Body of pancreas (tissue), 4 donors: ENCODE data around the gene PTPRD. TPM values are rescaled to one million over a fixed set of nuclear protein-coding genes. Genes with fewer than 3 reads are reported as not detected.
"Not testable (repeated sequence)": the region's sequence is repeated elsewhere in the genome, so short reads cannot be mapped to it uniquely, and the experiment has no call there.

Experiments used
- ATAC-seq: fragments of 150-250 bp; one replicate; pipeline ENCODE4 v1.9.1; 2016
- DNase-seq, 4 donors: peaks; one replicate each; pipeline ENCODE4 v3.0.0-alpha.2; 2019
- H3K27ac ChIP-seq, 4 donors: fragments of 200-600 bp; sonication (generic); 1 replicate in 3 of 4; 2 replicates in 1 of 4; pipeline versions ENCODE4 v1.5.1 to v1.6.1; 2016 to 2019; ENCODE audit warnings: mild to moderate bottlenecking in 1 of 4, mixed read lengths in 1 of 4, moderate library complexity in 1 of 4
- H3K27me3 ChIP-seq, 2 donors: fragments of 200-600 bp; sonication (generic); one replicate each; pipeline ENCODE4 v1.6.0; 2016; ENCODE audit warnings: mild to moderate bottlenecking in 1 of 2
- H3K36me3 ChIP-seq, 2 donors: fragments of 200-600 bp; sonication (generic); replicated peaks in 1 of 2; 2 replicates each; pipeline ENCODE4 v1.5.1; 2016; ENCODE audit warnings: low read depth in 2 of 2; ENCODE audit not compliant: insufficient read depth in 1 of 2
- H3K4me1 ChIP-seq: fragments of 200-600 bp; sonication (generic); one replicate; pipeline ENCODE4 v1.6.0; 2016
- H3K4me3 ChIP-seq, 2 donors: fragments of 200-600 bp; sonication (generic); 1 replicate in 1 of 2; 2 replicates in 1 of 2; pipeline ENCODE4 v1.5.1; 2016 to 2019
- H3K9me3 ChIP-seq, 3 donors: fragments of 200-600 bp; sonication (generic); 1 replicate in 2 of 3; 2 replicates in 1 of 3; pipeline ENCODE4 v1.5.1; 2016
- CTCF ChIP-seq, 7 experiments: fragments of 450-650 bp in 4 of 7; fragments of 200-600 bp in 3 of 7; sonication (generic) in 3 of 7; IDR thresholded peaks; one replicate each; pipeline ENCODE4 v1.5.1; 2016 to 2019; ENCODE audit warnings: antibody characterized with exemption in 7 of 7
- POLR2A ChIP-seq, 3 donors: fragments of 450-650 bp; IDR thresholded peaks; one replicate each; pipeline ENCODE4 v1.6.1; 2016; ENCODE audit warnings: antibody characterized with exemption in 3 of 3, mild to moderate bottlenecking in 2 of 3
- WGBS, 2 donors: methylation state at CpG; one replicate each; pipeline ENCODE4 v1.1.5; 2017; 5-methylcytosine and 5-hydroxymethylcytosine counted together
- intact Hi-C: fragments of 100-400 bp; cut with DNase I; formaldehyde crosslinking; loops from one replicate; pipeline ENCODE4 v1.15.1; 2023
- total RNA-seq, 2 donors: library from RNA; depleted of rRNA; stranded (reverse); fragments of >200 nt; gene quantifications; one replicate each; pipeline ENCODE4 v1.1.0, GENCODE V29; 2016

The PTPRD gene
- total RNA-seq, 2 donors from 2014 or later = 4.3 to 4.9 TPM

- WGBS, 2 donors = 31 to 38% methylated on average over 3 of the region's 3 CpGs
- Histone ChIP-seq H3K27me3 (no peaks in the 10 kb centered on the region), H3K4me3 (no peak overlapping the region), H3K4me1 (no peaks in the 10 kb centered on the region), H3K36me3 (no peaks in the 10 kb centered on the region), H3K9me3 (no peaks in the 10 kb centered on the region), H3K27ac (no peak overlapping the region)
- ATAC-seq = no peak
- no peak for DNase-seq
- TF ChIP-seq POLR2A (IDR thresholded peaks at IDR 0.05) = no peak
- TF ChIP-seq CTCF (IDR thresholded peaks at IDR 0.05) = no peak
- intact Hi-C loops = no loop called here
Observed at GRCh38 chr9:9483175-9483574, 1129.6 kb downstream of the PTPRD start.

GRCh38 chr9:9478741-9479140 lies 1134.1 kb downstream of the PTPRD start:
- no peaks in the 10 kb centered on the region for H3K27me3 ChIP-seq
- no peak for ATAC-seq
- WGBS, 2 donors = 39 to 43% methylated on average over 3 of the region's 3 CpGs

GRCh38 chr9:9469271-9469670 lies 1143.5 kb downstream of the PTPRD start:
- intact Hi-C loops = no loop called here
- no peak overlapping the region for H3K4me3 ChIP-seq
- H3K9me3 ChIP-seq = no peaks in the 10 kb centered on the region
- DNase-seq = no peak
- no peaks in the 10 kb centered on the region for H3K27me3 ChIP-seq
- 54 to 64% methylated on average over 2 of the region's 2 CpGs for WGBS, 2 donors
- no peaks in the 10 kb centered on the region for H3K36me3 ChIP-seq
- no peaks in the 10 kb centered on the region for H3K4me1 ChIP-seq
- ATAC-seq = no peak
- no peak overlapping the region for H3K27ac ChIP-seq
- TF ChIP-seq POLR2A (IDR thresholded peaks at IDR 0.05) (no peak), CTCF (IDR thresholded peaks at IDR 0.05) (no peak)

More at GRCh38 chr9:9478741-9479140, 1134.1 kb downstream of the PTPRD start:
- Histone ChIP-seq H3K4me1 (no peaks in the 10 kb centered on the region), H3K27ac (no peak overlapping the region), H3K9me3 (no peaks in the 10 kb centered on the region), H3K36me3 (no peaks in the 10 kb centered on the region), H3K4me3 (no peak overlapping the region)
- intact Hi-C loops = no loop called here
- no peak for DNase-seq
- TF ChIP-seq CTCF (IDR thresholded peaks at IDR 0.05) (no peak), POLR2A (IDR thresholded peaks at IDR 0.05) (no peak)

- H3K9me3 ChIP-seq, ATAC-seq, H3K36me3 ChIP-seq, DNase-seq, intact Hi-C loops, H3K27me3 ChIP-seq, H3K27ac ChIP-seq, H3K4me3 ChIP-seq, H3K4me1 ChIP-seq: not testable (repeated sequence)
- 89% methylated on average over 13 to 19 of the region's 19 CpGs for WGBS, 2 donors
Observed at GRCh38 chr9:9441874-9442273, 1170.9 kb downstream of the PTPRD start.

- ATAC-seq (no peak), DNase-seq (no peak)
- H3K4me1 ChIP-seq = no peaks in the 10 kb centered on the region
- H3K9me3 ChIP-seq = no peaks in the 10 kb centered on the region
- no peaks in the 10 kb centered on the region for H3K27me3 ChIP-seq
- no peaks in the 10 kb centered on the region for H3K36me3 ChIP-seq
- TF ChIP-seq POLR2A (IDR thresholded peaks at IDR 0.05) = no peak
- TF ChIP-seq CTCF (IDR thresholded peaks at IDR 0.05) = no peak
- 42 to 56% methylated on average over 4 of the region's 4 CpGs for WGBS, 2 donors
- H3K4me3 ChIP-seq = no peak overlapping the region
- H3K27ac ChIP-seq = no peak overlapping the region
- intact Hi-C loops = no loop called here
Observed at GRCh38 chr9:9437641-9438040, 1175.2 kb downstream of the PTPRD start.

- intact Hi-C loops, H3K4me1 ChIP-seq, H3K27me3 ChIP-seq, H3K36me3 ChIP-seq, ATAC-seq, H3K4me3 ChIP-seq, H3K27ac ChIP-seq, H3K9me3 ChIP-seq, DNase-seq: not testable (repeated sequence)
- WGBS, 2 donors = 69 to 82% methylated on average over 10 of the region's 10 CpGs
Observed at GRCh38 chr9:9426454-9426853, 1186.3 kb downstream of the PTPRD start.
